Testis (tissue), 2 donors: ENCODE data around the gene SLC30A9.

Experiments
- POLR2A ChIP-seq: fragments of 450-650 bp; IDR thresholded peaks from one replicate; pipeline ENCODE4 v1.6.1; 2017; ENCODE audit warnings: antibody characterized with exemption, mild to moderate bottlenecking, moderate library complexity
- TF ChIP-seq, protein P1 (sequence below), 3 experiments: fragments of 450-650 bp in 2 of 3; fragments of 200-600 bp in 1 of 3; sonication (generic) in 1 of 3; IDR thresholded peaks; one replicate each; pipeline ENCODE4 v1.5.1; 2016 to 2019; ENCODE audit warnings: antibody characterized with exemption in 3 of 3, mild to moderate bottlenecking in 2 of 3, moderate library complexity in 1 of 3

- no peak for TF ChIP-seq POLR2A
- TF ChIP-seq, protein P1, sequence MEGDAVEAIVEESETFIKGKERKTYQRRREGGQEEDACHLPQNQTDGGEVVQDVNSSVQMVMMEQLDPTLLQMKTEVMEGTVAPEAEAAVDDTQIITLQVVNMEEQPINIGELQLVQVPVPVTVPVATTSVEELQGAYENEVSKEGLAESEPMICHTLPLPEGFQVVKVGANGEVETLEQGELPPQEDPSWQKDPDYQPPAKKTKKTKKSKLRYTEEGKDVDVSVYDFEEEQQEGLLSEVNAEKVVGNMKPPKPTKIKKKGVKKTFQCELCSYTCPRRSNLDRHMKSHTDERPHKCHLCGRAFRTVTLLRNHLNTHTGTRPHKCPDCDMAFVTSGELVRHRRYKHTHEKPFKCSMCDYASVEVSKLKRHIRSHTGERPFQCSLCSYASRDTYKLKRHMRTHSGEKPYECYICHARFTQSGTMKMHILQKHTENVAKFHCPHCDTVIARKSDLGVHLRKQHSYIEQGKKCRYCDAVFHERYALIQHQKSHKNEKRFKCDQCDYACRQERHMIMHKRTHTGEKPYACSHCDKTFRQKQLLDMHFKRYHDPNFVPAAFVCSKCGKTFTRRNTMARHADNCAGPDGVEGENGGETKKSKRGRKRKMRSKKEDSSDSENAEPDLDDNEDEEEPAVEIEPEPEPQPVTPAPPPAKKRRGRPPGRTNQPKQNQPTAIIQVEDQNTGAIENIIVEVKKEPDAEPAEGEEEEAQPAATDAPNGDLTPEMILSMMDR (IDR thresholded peaks at IDR 0.05): no peak
Measured at GRCh38 chr4:42080306-42080705, 90.0 kb downstream of the SLC30A9 start.
